Caco-2 (cell line): ENCODE data around the gene HEATR5A. TPM values are rescaled to one million over a fixed set of nuclear protein-coding genes. Genes with fewer than 3 reads are reported as not detected.
"Not testable (repeated sequence)": the region's sequence is repeated elsewhere in the genome, so short reads cannot be mapped to it uniquely, and the experiment has no call there.

ENCODE experiments used
- BruUV-seq: library from RNA; stranded (reverse); fragments of 400-500 nt; replicated peaks from 2 replicates; lab custom pipeline; 2021; lab: Mats Ljungman, UMichigan
- CTCF ChIA-PET: fragments of 300-600 bp; sonication (Branson Sonifier 250); formaldehyde crosslinking; loops from one replicate; lab custom pipeline; 2022; ENCODE audit warnings: antibody characterized with exemption; lab: Charles Lee
- POLR2A ChIA-PET: fragments of 300-600 bp; sonication (Branson Sonifier 250); formaldehyde crosslinking; loops from one replicate; lab custom pipeline; 2022; ENCODE audit warnings: antibody characterized with exemption; lab: Charles Lee
- DNase-seq, 2 experiments: peaks; one replicate each; pipeline versions ENCODE4 v3.0.0 to v3.0.0-alpha.2; 2020 to 2022
- H3K27me3 ChIP-seq: replicated peaks from 2 replicates; pipeline ENCODE4 v1.6.0; 2011; ENCODE audit warnings: low read length; ENCODE audit not compliant: control insufficient read depth, insufficient read depth
- H3K36me3 ChIP-seq: 2 replicates; pipeline ENCODE4 v1.5.1; 2011; ENCODE audit warnings: low read length; ENCODE audit not compliant: control insufficient read depth, insufficient read depth
- H3K4me1 ChIP-seq: fragments of 250-450 bp; sonication (Bioruptor Pico); 2 replicates; pipeline ENCODE4 v1.5.1; 2020; ENCODE audit warnings: mild to moderate bottlenecking
- H3K4me3 ChIP-seq: 2 replicates; pipeline ENCODE4 v1.5.1; 2011; ENCODE audit warnings: low read depth, mild to moderate bottlenecking, control low read depth, low read length
- H3K9me3 ChIP-seq: fragments of 250-450 bp; sonication (Bioruptor Pico); 2 replicates; pipeline ENCODE4 v1.5.1; 2020; ENCODE audit warnings: mild to moderate bottlenecking, moderate library complexity
- H3K27ac Mint-ChIP-seq: one replicate; pipeline ENCODE4 v1.8.0; 2022; ENCODE audit warnings: mixed read lengths; ENCODE audit not compliant: unreplicated experiment
- H3K27me3 Mint-ChIP-seq: one replicate; pipeline ENCODE4 v1.8.0; 2022; ENCODE audit warnings: mixed read lengths; ENCODE audit not compliant: insufficient read depth, unreplicated experiment
- H3K36me3 Mint-ChIP-seq: one replicate; pipeline ENCODE4 v1.8.0; 2022; ENCODE audit warnings: mild to moderate bottlenecking, mixed read lengths; ENCODE audit not compliant: insufficient read depth, unreplicated experiment
- H3K4me1 Mint-ChIP-seq: one replicate; pipeline ENCODE4 v1.8.0; 2022; ENCODE audit warnings: low read depth, mixed read lengths; ENCODE audit not compliant: unreplicated experiment
- H3K4me3 Mint-ChIP-seq: one replicate; pipeline ENCODE4 v1.8.0; 2022; ENCODE audit warnings: mild to moderate bottlenecking, moderate library complexity, mixed read lengths; ENCODE audit not compliant: unreplicated experiment
- H3K9me3 Mint-ChIP-seq: one replicate; pipeline ENCODE4 v1.8.0; 2022; ENCODE audit warnings: mixed read lengths; ENCODE audit not compliant: unreplicated experiment
- CTCF ChIP-seq, 2 experiments: fragments of 200-600 bp in 1 of 2; IDR thresholded peaks; 1 replicate in 1 of 2; 2 replicates in 1 of 2; pipeline versions ENCODE4 v1.5.1 to v1.8.0; 2011 to 2022; ENCODE audit warnings: antibody characterized with exemption in 1 of 2, control low read depth in 1 of 2, inconsistent platforms in 1 of 2, low read depth in 1 of 2, low read length in 1 of 2, mild to moderate bottlenecking in 1 of 2, moderate library complexity in 1 of 2; ENCODE audit not compliant: insufficient read depth in 1 of 2, severe bottlenecking in 1 of 2, unreplicated experiment in 1 of 2
- intact Hi-C: fragments of 100-400 bp; cut with micrococcal nuclease; formaldehyde crosslinking; loops from one replicate; pipeline ENCODE4 v1.10.0; 2022; ENCODE audit not compliant: unreplicated experiment
- total RNA-seq: library from RNA; stranded (reverse); gene quantifications from 2 replicates; pipeline ENCODE4 v1.2.3, GENCODE V29; 2022

Gene HEATR5A
- total RNA-seq, 1 experiment from 2014 or later, result 55.6 TPM

- H3K4me1 Mint-ChIP-seq, result peaks cover 8% of the 10 kb centered on the region
- H3K9me3 Mint-ChIP-seq, result no peaks in the 10 kb centered on the region
- no peak overlapping the region for H3K27ac Mint-ChIP-seq
- CTCF ChIA-PET, result no interaction called here
- no peaks in the 10 kb centered on the region for H3K27me3 Mint-ChIP-seq
- BruUV-seq, result no TSS peak
- POLR2A ChIA-PET, result no interaction called here
- no peak overlapping the region for H3K4me3 Mint-ChIP-seq
- Histone ChIP-seq H3K9me3 (no peaks in the 10 kb centered on the region), H3K4me1 (0 out of 2 replicates have a peak, but pooled peaks cover 7% of the 10 kb centered on the region), H3K4me3 (no peak overlapping the region), H3K27me3 (no peaks in the 10 kb centered on the region), H3K36me3 (no peaks in the 10 kb centered on the region)
- DNase-seq, result no peak
- intact Hi-C loops, result no loop called here
- no peak for TF ChIP-seq CTCF (IDR thresholded peaks at IDR 0.05; ENCODE audit: insufficient read depth in 1 of 2, low read depth in 1 of 2, low read length in 1 of 2, severe bottlenecking in 1 of 2, unreplicated experiment in 1 of 2)
- no peaks in the 10 kb centered on the region for H3K36me3 Mint-ChIP-seq
These were observed 169.1 kb downstream of the HEATR5A start for GRCh38 chr14:31251028-31251958.

GRCh38 chr14:31244626-31245025, 175.7 kb downstream of the HEATR5A start:
- no TSS peak for BruUV-seq
- no peak for TF ChIP-seq CTCF (IDR thresholded peaks at IDR 0.05; ENCODE audit: insufficient read depth in 1 of 2, low read depth in 1 of 2, low read length in 1 of 2, severe bottlenecking in 1 of 2, unreplicated experiment in 1 of 2)
- H3K4me1 ChIP-seq, result peaks cover 7% of the 10 kb centered on the region; the same call in 1 of the 2 replicates
- Mint-ChIP-seq H3K4me1 (peaks cover 13% of the 10 kb centered on the region), H3K4me3 (no peak overlapping the region), H3K27me3 (no peaks in the 10 kb centered on the region), H3K36me3 (no peaks in the 10 kb centered on the region), H3K9me3 (no peaks in the 10 kb centered on the region), H3K27ac (no peak overlapping the region)
- H3K9me3 ChIP-seq, result no peaks in the 10 kb centered on the region
- ChIA-PET CTCF (interaction anchor here (0.5 kb wide), 1 partner anchor 179 kb away, joined by 3 read pairs; no protein-coding TSS in a partner anchor), POLR2A (no interaction called here)
- no peaks in the 10 kb centered on the region for H3K36me3 ChIP-seq
- no peaks in the 10 kb centered on the region for H3K27me3 ChIP-seq
- H3K4me3 ChIP-seq, result no peak overlapping the region
- intact Hi-C loops, result no loop called here
- no peak for DNase-seq

- Histone ChIP-seq H3K36me3 (no peaks in the 10 kb centered on the region), H3K27me3 (no peaks in the 10 kb centered on the region), H3K4me1 (peaks cover 7% of the 10 kb centered on the region; the same call in 1 of the 2 replicates), H3K9me3 (no peaks in the 10 kb centered on the region), H3K4me3 (no peak overlapping the region)
- BruUV-seq, result no TSS peak
- Mint-ChIP-seq H3K4me3 (no peak overlapping the region), H3K27ac (peak overlapping the region; percentile 27), H3K4me1 (peaks cover 13% of the 10 kb centered on the region), H3K36me3 (no peaks in the 10 kb centered on the region), H3K9me3 (no peaks in the 10 kb centered on the region), H3K27me3 (no peaks in the 10 kb centered on the region)
- DNase-seq, result no peak
- TF ChIP-seq CTCF (IDR thresholded peaks at IDR 0.05; ENCODE audit: insufficient read depth in 1 of 2, low read depth in 1 of 2, low read length in 1 of 2, severe bottlenecking in 1 of 2, unreplicated experiment in 1 of 2), result no peak
- intact Hi-C loops, result no loop called here
- ChIA-PET POLR2A (no interaction called here), CTCF (no interaction called here)
These were observed 176.5 kb downstream of the HEATR5A start for GRCh38 chr14:31243860-31244259.

- BruUV-seq, H3K36me3 Mint-ChIP-seq, H3K27me3 ChIP-seq, intact Hi-C loops, H3K36me3 ChIP-seq, H3K4me3 Mint-ChIP-seq, DNase-seq, H3K4me1 ChIP-seq, H3K27ac Mint-ChIP-seq, H3K9me3 Mint-ChIP-seq, H3K27me3 Mint-ChIP-seq, H3K9me3 ChIP-seq, POLR2A ChIA-PET, H3K4me3 ChIP-seq, CTCF ChIA-PET: not testable (repeated sequence)
- peaks cover 13% of the 10 kb centered on the region for H3K4me1 Mint-ChIP-seq
These were observed 178.0 kb downstream of the HEATR5A start for GRCh38 chr14:31242161-31242940.
